GM21529 (cell line): Measurements from ENCODE around the gene PRSS33.

Experiments used
- ATAC-seq: cut with Tn5 transposase; IDR thresholded peaks from one replicate; pipeline ENCODE4 v1.9.1; 2021; ENCODE audit not compliant: unreplicated experiment

Gene PRSS33

DNA sequence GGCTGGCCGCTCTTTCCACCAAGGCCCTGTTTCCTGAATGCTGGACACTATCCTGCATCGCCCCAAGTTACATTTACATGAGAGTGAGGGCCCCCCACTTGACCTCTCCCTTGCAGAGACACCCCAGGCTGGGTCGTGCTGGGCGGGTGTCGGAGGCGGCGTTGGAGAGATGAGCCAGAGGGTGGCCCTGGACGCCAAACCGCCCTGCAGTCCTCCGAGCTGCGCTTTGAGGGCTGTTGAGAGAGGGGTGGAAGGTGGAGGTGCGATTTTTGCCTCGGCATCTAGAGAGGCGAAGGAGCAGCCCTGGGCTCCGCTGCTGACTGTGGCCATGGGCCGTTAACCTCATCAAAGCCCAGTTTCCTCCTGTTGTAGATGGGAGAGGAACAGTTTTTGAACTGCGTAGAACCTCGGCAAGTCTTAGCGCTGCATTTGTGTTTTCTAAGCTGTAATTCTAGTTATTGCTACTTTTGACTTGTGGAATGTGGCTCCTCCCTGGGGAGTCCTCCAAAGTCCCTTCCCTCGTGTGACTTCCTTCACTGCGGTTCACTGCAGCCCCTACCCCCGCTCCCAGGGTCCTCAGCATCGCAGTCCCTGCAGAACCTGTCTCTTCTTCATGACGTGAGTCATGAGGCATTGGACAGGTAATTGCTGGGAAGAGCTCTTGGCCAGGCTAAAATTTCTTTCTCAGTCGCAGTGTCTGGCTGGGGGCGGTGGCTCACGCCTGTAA lies 9.3 kb downstream of the PRSS33 start:
- ATAC-seq: peak; percentile 11

DNA sequence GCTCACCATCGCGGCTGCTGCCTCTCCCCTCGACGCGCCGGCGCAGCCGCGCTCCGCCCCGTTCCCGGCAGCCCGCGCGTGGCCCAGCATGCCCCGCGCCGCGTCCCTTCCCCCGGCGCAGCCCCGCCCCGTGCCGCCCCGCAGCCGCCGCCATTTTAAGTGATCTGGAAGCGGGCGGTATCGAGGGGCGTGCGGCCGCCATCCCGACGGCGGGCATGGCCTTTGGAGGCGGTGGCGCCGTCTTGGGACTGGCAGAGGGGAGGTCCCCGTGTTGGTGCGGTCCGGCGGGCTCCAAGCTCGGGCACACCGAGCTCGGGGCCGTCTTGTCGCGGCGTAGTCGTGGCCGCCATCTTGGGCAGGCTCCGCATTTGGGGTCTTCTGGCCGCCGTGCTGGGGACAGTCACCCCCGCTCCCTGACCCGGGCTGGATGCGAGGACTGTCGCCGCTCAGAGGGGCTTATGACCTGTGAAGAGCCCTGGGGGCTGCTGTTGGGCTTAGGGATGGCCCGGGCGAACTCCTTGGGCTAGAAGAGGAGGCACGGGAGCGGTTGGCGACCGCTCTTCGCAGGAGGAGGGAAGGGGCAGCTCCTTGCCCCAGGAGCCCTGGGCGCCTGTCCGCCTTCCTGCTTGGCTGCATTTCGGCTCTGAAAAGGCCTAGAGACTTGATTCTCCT lies 10.0 kb downstream of the PRSS33 start, which contains the start of gene ELOB:
ELOB (minus strand) TSS at position 50 of the 672 bp plus-strand sequence; CDS start at position 9, 41 bp downstream.
- peak; percentile 75 for ATAC-seq

- peak; percentile 22 for ATAC-seq
These were observed 10.7 kb downstream of the PRSS33 start for GRCh38 chr16:2776500-2777139.

DNA sequence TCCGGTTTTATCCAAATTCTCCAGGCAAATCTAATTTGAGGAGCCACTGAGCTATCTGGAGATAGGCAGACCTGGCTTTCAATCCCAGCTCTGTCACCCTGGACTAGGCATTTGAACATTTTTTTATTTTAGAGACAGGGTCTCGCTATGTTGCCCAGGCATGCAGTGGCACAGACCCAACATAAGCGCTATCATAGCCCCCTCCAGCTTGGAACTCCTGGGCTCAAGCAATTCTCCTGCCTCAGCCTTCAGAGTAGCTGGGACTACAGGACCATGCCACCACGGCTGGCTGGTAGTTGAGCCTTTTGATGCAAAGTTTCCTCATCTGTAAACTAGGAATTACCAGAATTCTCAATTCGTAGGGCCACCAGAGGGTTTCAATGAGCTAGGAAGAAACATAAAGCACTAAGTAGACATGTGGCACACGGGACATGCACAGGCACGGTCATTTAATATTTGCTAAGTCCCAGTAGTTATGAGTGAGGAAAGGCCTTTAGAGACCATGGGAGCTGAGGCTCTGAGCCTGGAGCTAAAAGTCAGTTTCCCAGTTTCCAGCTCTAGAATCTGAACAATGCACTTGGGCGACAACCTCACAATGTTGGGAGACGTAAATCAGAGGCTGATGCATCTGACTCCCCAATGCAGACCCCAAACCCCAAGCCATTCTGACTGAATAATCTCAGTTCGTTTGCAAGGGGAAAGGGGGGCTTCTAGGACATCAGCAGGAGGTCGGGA lies 11.4 kb downstream of the PRSS33 start:
- ATAC-seq: no peak

- no peak for ATAC-seq
These were observed 12.1 kb downstream of the PRSS33 start for GRCh38 chr16:2775131-2775716.

GRCh38 chr16:2774161-2774891 lies 13.0 kb downstream of the PRSS33 start:
- no peak for ATAC-seq

GRCh38 chr16:2773188-2773968 lies 14.0 kb downstream of the PRSS33 start:
- ATAC-seq: no peak

DNA sequence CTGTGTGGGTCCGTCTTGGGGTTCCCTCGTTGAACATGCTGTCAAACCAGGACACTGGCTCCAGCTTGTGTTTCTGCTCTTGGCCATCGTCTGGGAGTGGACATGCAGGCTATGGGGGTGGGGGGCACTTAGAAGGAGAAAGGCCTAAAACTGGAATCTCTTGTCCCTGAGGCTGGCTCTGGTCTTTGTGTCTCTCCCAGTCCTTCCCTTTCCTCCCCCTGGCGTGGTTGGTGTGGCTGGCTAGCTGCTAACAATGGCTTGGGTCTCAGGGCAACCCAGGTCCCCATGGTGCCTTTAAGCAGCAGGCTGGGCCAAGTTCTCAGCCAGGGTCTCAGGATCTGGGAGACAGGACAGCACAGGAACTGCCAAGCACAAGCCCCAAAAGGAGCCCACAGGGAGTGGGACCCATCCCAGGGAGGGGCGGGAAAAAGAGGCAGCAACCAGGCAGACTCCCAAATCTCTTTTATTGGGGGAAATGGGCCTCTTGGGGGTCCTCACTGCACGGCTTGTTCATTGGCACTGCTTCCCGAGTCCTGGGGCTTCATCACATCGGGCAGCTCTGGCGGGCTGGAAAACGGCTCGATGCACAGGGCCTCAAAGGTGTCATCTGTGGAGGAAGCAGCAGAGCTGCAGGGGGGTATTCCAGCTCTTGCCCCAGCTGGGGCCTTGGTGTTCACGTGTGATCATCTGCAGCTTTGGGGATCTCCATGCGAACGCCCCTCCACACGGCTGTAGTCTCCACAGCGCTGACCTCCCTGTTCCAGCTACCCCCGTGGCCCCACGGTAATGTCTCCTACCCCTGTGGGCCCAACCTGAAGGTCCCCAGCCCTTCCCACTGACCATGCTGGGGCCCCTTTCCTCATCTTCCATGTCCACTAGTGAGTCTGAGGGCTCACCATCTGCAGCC lies 15.6 kb downstream of the PRSS33 start:
- no peak for ATAC-seq

GRCh38 chr16:2770057-2770951 lies 17.1 kb downstream of the PRSS33 start:
- ATAC-seq: no peak

DNA sequence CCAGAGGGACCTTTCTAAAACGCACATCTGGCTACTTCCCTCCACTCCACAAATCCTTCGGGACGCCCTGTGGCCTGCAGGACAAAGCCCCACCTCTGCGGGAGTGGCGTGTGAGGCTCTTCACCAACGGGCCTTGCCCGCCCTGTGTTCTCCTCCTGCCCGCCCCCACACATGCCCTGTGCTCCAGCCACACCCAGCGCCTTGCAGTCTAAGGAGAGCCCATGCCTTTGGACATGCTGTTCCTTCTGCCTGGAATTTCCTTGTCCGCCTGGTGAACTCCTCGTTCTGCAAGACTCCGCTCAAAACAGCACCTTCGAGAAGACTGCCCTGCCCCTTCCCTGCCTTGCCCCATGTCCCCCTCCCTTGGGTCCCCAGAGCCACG lies 17.7 kb downstream of the PRSS33 start:
- no peak for ATAC-seq

GRCh38 chr16:2769100-2769529 lies 18.2 kb downstream of the PRSS33 start:
- ATAC-seq: no peak

- ATAC-seq: no peak
These were observed 18.8 kb downstream of the PRSS33 start for GRCh38 chr16:2768403-2769089.

- ATAC-seq: no peak
These were observed 19.5 kb downstream of the PRSS33 start for GRCh38 chr16:2767891-2768290.

DNA sequence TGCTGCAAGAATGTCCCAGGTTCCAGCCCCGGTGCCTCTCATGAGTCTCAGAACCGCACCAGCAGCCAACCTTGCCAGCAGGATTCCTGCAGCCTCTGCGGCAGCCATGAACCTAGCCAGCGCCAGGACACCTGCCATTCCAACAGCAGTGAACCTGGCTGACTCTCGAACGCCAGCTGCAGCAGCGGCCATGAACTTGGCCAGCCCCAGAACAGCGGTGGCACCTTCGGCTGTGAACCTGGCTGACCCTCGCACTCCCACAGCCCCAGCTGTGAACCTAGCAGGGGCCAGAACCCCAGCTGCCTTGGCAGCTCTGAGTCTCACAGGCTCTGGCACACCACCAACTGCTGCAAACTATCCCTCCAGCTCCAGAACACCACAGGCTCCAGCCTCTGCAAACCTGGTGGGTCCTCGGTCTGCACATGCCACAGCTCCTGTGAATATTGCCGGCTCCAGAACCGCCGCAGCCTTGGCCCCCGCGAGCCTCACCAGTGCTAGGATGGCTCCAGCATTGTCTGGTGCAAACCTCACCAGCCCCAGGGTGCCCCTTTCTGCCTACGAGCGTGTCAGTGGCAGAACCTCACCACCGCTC lies 20.1 kb downstream of the PRSS33 start:
- no peak for ATAC-seq

GRCh38 chr16:2766430-2767139 lies 20.8 kb downstream of the PRSS33 start:
- no peak for ATAC-seq
